ENCODE measurements around the gene EXT2. TPM values are rescaled to one million over a fixed set of nuclear protein-coding genes. Genes with fewer than 3 reads are reported as not detected.

The EXT2 gene
- total and polyA plus RNA-seq, 10 of the 15 experiments (the other 5 are each of a cell fraction or from before 2014, with no cell fraction given), result 3.8 to 31.4 (median 17.9) TPM

GRCh38 chr11:44082645-44083044 lies 12.8 kb upstream of the EXT2 start:
- WGBS (ENCODE audit: insufficient coverage, insufficient replicate concordance, low lambda C conversion rate, missing lambda C conversion rate), result 68% methylated on average over 4 of the region's 4 CpGs

More at GRCh38 chr11:44082645-44083044, 12.8 kb upstream of the EXT2 start:
- no peaks in the 10 kb centered on the region for H3K36me3 ChIP-seq (ENCODE audit: control insufficient read depth in 2 of 2, insufficient read depth in 2 of 2, low read length in 1 of 2)
- FAIRE-seq (no peak), DNase-seq (ENCODE audit: low read depth, low spot score) (no peak), ATAC-seq (no peak)
- H3K9ac ChIP-seq (ENCODE audit: control insufficient read depth, insufficient read depth, low read length), result no peak overlapping the region
- intact Hi-C loops (cut with micrococcal nuclease; ENCODE audit: unreplicated experiment), result no loop called here
- POLR2A ChIA-PET, result no interaction called here
- TF ChIP-seq HDAC6 (IDR thresholded peaks at IDR 0.05; ENCODE audit: unreplicated experiment) (no peak), FOXM1 (IDR thresholded peaks at IDR 0.05; ENCODE audit: low read depth, low read length) (no peak), MYC (IDR thresholded peaks at IDR 0.05; ENCODE audit: insufficient read depth, insufficient read length, insufficient replicate concordance, low read length, severe bottlenecking) (no peak), MEF2B (IDR thresholded peaks at IDR 0.05; ENCODE audit: partially characterized antibody, poor library complexity, severe bottlenecking) (no peak), ZBTB4 (CRISPR knock-in tag; IDR thresholded peaks at IDR 0.05) (no peak), POLR2A (IDR thresholded peaks at IDR 0.05; ENCODE audit: low read depth, low read length) (no peak), ZNF384 (IDR thresholded peaks at IDR 0.05; ENCODE audit: borderline replicate concordance, low read depth, low read length) (no peak), POLR2AphosphoS5 (IDR thresholded peaks at IDR 0.05; ENCODE audit: low read length) (no peak), GATAD2B (conservative IDR thresholded peaks at IDR 0.05; ENCODE audit: low read depth) (no peak), SIX5 (IDR thresholded peaks at IDR 0.05; ENCODE audit: low read depth, low read length, severe bottlenecking) (no peak), ZZZ3 (IDR thresholded peaks at IDR 0.05; ENCODE audit: control insufficient read depth, insufficient read length, low read depth) (no peak), NFXL1 (IDR thresholded peaks at IDR 0.05; ENCODE audit: borderline replicate concordance) (no peak), BCL11A (IDR thresholded peaks at IDR 0.05; ENCODE audit: low read depth, low read length) (no peak), RBBP5 (conservative IDR thresholded peaks at IDR 0.05) (no peak), TCF3 (IDR thresholded peaks at IDR 0.05; ENCODE audit: borderline replicate concordance, insufficient read depth, low read depth, low read length) (no peak), CBX3 (IDR thresholded peaks at IDR 0.05; ENCODE audit: borderline replicate concordance, low read depth) (no peak), ZNF24 (IDR thresholded peaks at IDR 0.05) (no peak), BMI1 (IDR thresholded peaks at IDR 0.05; ENCODE audit: borderline replicate concordance) (no peak)
- H4K20me1 ChIP-seq (ENCODE audit: control insufficient read depth, insufficient read depth), result no peaks in the 10 kb centered on the region
- H3K27ac ChIP-seq (ENCODE audit: control insufficient read depth, insufficient read depth), result no peak overlapping the region
- H3K27me3 ChIP-seq (replicated peaks in 1 of 2; ENCODE audit: control insufficient read depth in 2 of 2, insufficient read depth in 2 of 2, low read length in 1 of 2), result no peaks in the 10 kb centered on the region
- H3K79me2 ChIP-seq (ENCODE audit: control insufficient read depth, insufficient read depth, low read length), result no peaks in the 10 kb centered on the region
- no peak overlapping the region for H3K4me2 ChIP-seq (ENCODE audit: control insufficient read depth, insufficient read depth)
- RAD21 ChIA-PET (ENCODE audit: unreplicated experiment), result no interaction called here
- H3K4me1 ChIP-seq (ENCODE audit: control insufficient read depth, insufficient read depth, low read length), result no peaks in the 10 kb centered on the region
- no TSS peak for BruUV-seq (replicated peaks)
- H3K4me3 ChIP-seq, result no peak overlapping the region
- SMC1A ChIA-PET (ENCODE audit: uncharacterized antibody, unreplicated experiment), result no interaction called here
- CTCF ChIA-PET, result no interaction called here
- no peak overlapping the region for H2AFZ ChIP-seq (ENCODE audit: control insufficient read depth, low read depth, low read length)
- H3K9me3 ChIP-seq (replicated peaks; ENCODE audit: control insufficient read depth, insufficient read depth, low read length), result no peaks in the 10 kb centered on the region; the same call in 1 of the 3 replicates
- in situ Hi-C loops (cut with MboI), result no loop called here

All from GM12878 (cell line).